Psoas muscle (tissue), 8 donors: Measurements from ENCODE around the gene ARSB. TPM values are rescaled to one million over a fixed set of nuclear protein-coding genes. Genes with fewer than 3 reads are reported as not detected.

Source experiments
- ATAC-seq, 4 donors: fragments of 200-7000 bp; cut with Tn5 transposase; one replicate each; pipeline ENCODE4 v1.9.1; 2020; ENCODE audit warnings: moderate library complexity in 3 of 4, mild to moderate bottlenecking in 2 of 4
- DNase-seq, 2 donors: peaks; one replicate each; pipeline ENCODE4 v3.0.0-alpha.2; 2020
- H3K27ac ChIP-seq: fragments of 200-600 bp; one replicate; pipeline ENCODE4 v1.8.0; 2022
- H3K27me3 ChIP-seq, 3 donors: fragments of 200-600 bp in 1 of 3; one replicate each; pipeline versions ENCODE4 v1.6.1 to v1.8.0; 2013 to 2022; ENCODE audit warnings: low read length in 2 of 3, mild to moderate bottlenecking in 2 of 3, moderate library complexity in 1 of 3; ENCODE audit not compliant: insufficient read depth in 3 of 3
- H3K36me3 ChIP-seq, 2 donors: fragments of 200-600 bp in 1 of 2; one replicate each; pipeline versions ENCODE4 v1.6.1 to v1.8.0; 2013 to 2022; ENCODE audit warnings: low read depth in 1 of 2, mild to moderate bottlenecking in 1 of 2, moderate library complexity in 1 of 2; ENCODE audit not compliant: insufficient read depth in 1 of 2
- H3K4me1 ChIP-seq: fragments of 200-600 bp; one replicate; pipeline ENCODE4 v1.8.0; 2022
- H3K4me3 ChIP-seq: fragments of 200-600 bp; one replicate; pipeline ENCODE4 v1.8.0; 2022; ENCODE audit warnings: mild to moderate bottlenecking
- H3K9me3 ChIP-seq: fragments of 200-600 bp; one replicate; pipeline ENCODE4 v1.8.0; 2022
- CTCF ChIP-seq: fragments of 200-600 bp; IDR thresholded peaks from one replicate; pipeline ENCODE4 v1.8.0; 2022; ENCODE audit warnings: antibody characterized with exemption
- whole genome bisulfite sequencing, 3 donors: extraction: QIAGEN DNeasy Blood & Tissue Kit; methylation state at CpG; one replicate each; pipeline versions ENCODE4 v1.1.6 to v1.1.7; 2013; 5-methylcytosine and 5-hydroxymethylcytosine counted together
- intact Hi-C, 2 donors: fragments of 100-400 bp; cut with DNase I; formaldehyde crosslinking; loops; one replicate each; pipeline versions ENCODE4 v1.11.0 to v1.14.2; 2022
- polyA plus RNA-seq, 3 donors: library from polyadenylated mRNA; stranded (reverse); fragments of 200-250 nt; gene quantifications; one replicate each; pipeline ENCODE4 v1.2.3, GENCODE V29; 2013
- total RNA-seq, 4 donors: library from RNA; stranded (reverse); fragmentation: NEBNext Ultra II Directional in 2 of 4; extraction: Animal tissue kit (Norgen Biotek cat#: 25700) in 2 of 4; gene quantifications; one replicate each; pipeline versions ENCODE4 v1.2.1 to v1.2.4, GENCODE V29; 2021 to 2023
- donor health status: healthy with polysubstance abuse.
- donor health status: DM: no; HTN: no; CAD: no; lungs with moderate emphysema.
- donor health status: Bipolar disorder and iron deficiency.
- donor health status: healthy.
- donor health status: DM: yes; HTN: yes; CAD: no.
- donor health status: DM: no; HTN: no; CAD: no.
- donor health status: DM: no; HTN: no; CAD: no.
- donor health status: DM: yes; HTN: yes; CAD: no.

The ARSB gene
- total and polyA plus RNA-seq, 7 donors, result 1.3 to 6.5 (median 3.6) TPM

DNA sequence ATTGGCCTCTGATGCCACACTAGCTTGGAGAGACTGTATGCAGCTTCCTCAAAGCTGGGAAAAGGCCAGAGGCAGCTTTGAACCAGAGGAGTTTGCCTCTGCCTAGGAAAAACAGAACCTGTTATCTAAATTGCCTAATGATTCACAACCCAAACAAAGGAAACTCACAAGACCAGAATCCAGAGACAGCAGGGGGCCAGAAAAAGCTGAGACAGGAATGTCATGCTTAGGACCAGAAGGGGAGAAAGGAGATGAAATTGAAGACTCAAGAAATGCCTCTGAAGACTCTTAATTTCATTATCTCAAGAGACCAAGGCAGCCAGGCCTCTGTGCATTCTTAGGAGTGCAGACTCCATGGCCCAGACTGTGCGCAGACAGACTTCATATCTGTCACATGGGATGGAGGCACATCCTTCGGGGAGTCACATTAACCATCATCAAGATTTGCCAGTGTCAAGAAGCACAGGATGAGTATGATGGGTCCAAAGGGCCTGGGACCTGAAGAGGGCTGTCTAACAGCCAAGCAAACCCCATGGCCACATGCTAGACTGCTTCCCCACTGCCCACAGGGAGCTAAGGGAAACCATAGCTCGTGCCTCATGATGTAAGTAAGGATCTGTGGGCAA is 57.3 kb downstream of the ARSB start:
- no peak overlapping the region for H3K27ac ChIP-seq
- intact Hi-C loops, result no loop called here
- H3K9me3 ChIP-seq, result no peaks in the 10 kb centered on the region
- H3K4me3 ChIP-seq, result no peak overlapping the region
- no peak for DNase-seq
- ATAC-seq, result no peak
- no peak for TF ChIP-seq CTCF
- no peaks in the 10 kb centered on the region for H3K27me3 ChIP-seq
- H3K4me1 ChIP-seq, result no peaks in the 10 kb centered on the region
- no peaks in the 10 kb centered on the region for H3K36me3 ChIP-seq
- 96 to 99% (median 98%) methylated on average over 3 of the region's 3 CpGs for WGBS, 3 donors

DNA sequence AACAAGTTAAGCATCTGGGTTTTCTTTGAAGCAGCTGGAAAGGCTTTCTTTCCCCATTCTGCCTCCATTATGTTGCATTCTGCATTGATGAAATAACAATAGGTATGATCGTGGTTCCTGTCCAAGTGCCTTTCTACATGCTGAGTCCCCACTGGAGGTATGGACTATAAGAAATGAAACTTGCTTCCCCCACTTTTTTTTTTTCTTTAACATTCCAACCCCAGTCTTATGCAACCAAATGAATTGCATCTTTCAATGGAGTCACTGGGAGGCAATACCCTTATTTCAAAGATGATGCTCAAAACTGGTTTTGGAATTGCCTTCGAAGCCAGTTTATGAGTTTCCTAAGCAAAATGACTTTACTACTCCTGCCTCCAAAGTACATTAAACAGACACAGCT is 58.9 kb downstream of the ARSB start:
- Histone ChIP-seq H3K36me3 (no peaks in the 10 kb centered on the region), H3K4me1 (no peaks in the 10 kb centered on the region), H3K9me3 (no peaks in the 10 kb centered on the region), H3K4me3 (no peak overlapping the region), H3K27ac (no peak overlapping the region), H3K27me3 (no peaks in the 10 kb centered on the region)
- WGBS, 3 donors, result 90 to 100% (median 92%) methylated on average over 2 of the region's 2 CpGs
- ATAC-seq, result no peak
- DNase-seq, result no peak
- no peak for TF ChIP-seq CTCF
- intact Hi-C loops, result no loop called here

- intact Hi-C loops, result no loop called here
- H3K4me3 ChIP-seq, result no peak overlapping the region
- no peak overlapping the region for H3K27ac ChIP-seq
- DNase-seq, result no peak
- TF ChIP-seq CTCF, result no peak
- H3K27me3 ChIP-seq, result no peaks in the 10 kb centered on the region
- 78 to 92% (median 81%) methylated on average over 6 of the region's 6 CpGs for WGBS, 3 donors
- no peak for ATAC-seq
- H3K9me3 ChIP-seq, result no peaks in the 10 kb centered on the region
- H3K36me3 ChIP-seq, result no peaks in the 10 kb centered on the region
- H3K4me1 ChIP-seq, result no peaks in the 10 kb centered on the region
These were observed 59.8 kb downstream of the ARSB start for GRCh38 chr5:78925129-78925876.

- no peak for DNase-seq
- no peak for ATAC-seq
- Histone ChIP-seq H3K4me3 (no peak overlapping the region), H3K27ac (no peak overlapping the region), H3K36me3 (no peaks in the 10 kb centered on the region), H3K27me3 (no peaks in the 10 kb centered on the region), H3K4me1 (no peaks in the 10 kb centered on the region), H3K9me3 (no peaks in the 10 kb centered on the region)
- WGBS, 3 donors, result 97 to 100% (median 100%) methylated on average over 1 of the region's 1 CpG
- TF ChIP-seq CTCF, result no peak
- intact Hi-C loops, result no loop called here
These were observed 61.5 kb downstream of the ARSB start for GRCh38 chr5:78923622-78923970.
